Karpas-422 (cell line): ENCODE results near the gene NEU4. TPM values are rescaled to one million over a fixed set of nuclear protein-coding genes. Genes with fewer than 3 reads are reported as not detected.

Experiments used
- DNase-seq: peaks from one replicate; pipeline ENCODE4 v3.0.0-alpha.2; 2015
- H2AFZ ChIP-seq: fragments of 200-600 bp; sonication (generic); 2 replicates; pipeline ENCODE4 v1.6.1; 2014; ENCODE audit warnings: antibody characterized with exemption, low read length, mixed read lengths
- H3K27ac ChIP-seq: fragments of 200-600 bp; sonication (generic); 2 replicates; pipeline ENCODE4 v1.5.1; 2014; ENCODE audit warnings: mild to moderate bottlenecking, low read length, moderate library complexity
- H3K27me3 ChIP-seq: fragments of 200-600 bp; sonication (generic); 2 replicates; pipeline ENCODE4 v1.6.1; 2014; ENCODE audit warnings: low read length, mixed read lengths
- H3K36me3 ChIP-seq: fragments of 200-600 bp; sonication (generic); 2 replicates; pipeline ENCODE4 v1.6.1; 2014; ENCODE audit warnings: low read length, mixed read lengths; ENCODE audit not compliant: insufficient read depth
- H3K4me1 ChIP-seq: fragments of 200-600 bp; sonication (generic); 2 replicates; pipeline ENCODE4 v1.6.1; 2014; ENCODE audit warnings: mild to moderate bottlenecking, low read length, mixed read lengths
- H3K4me2 ChIP-seq: fragments of 200-600 bp; sonication (generic); 2 replicates; pipeline ENCODE4 v1.6.1; 2014; ENCODE audit warnings: low read length, low read depth, mild to moderate bottlenecking; ENCODE audit not compliant: poor library complexity, severe bottlenecking
- H3K4me3 ChIP-seq: fragments of 200-600 bp; sonication (generic); 2 replicates; pipeline ENCODE4 v1.5.1; 2014; ENCODE audit warnings: mild to moderate bottlenecking, antibody characterized with exemption, low read length, mixed read lengths
- H3K79me2 ChIP-seq: fragments of 200-600 bp; sonication (generic); 2 replicates; pipeline ENCODE4 v1.6.1; 2014; ENCODE audit warnings: mild to moderate bottlenecking, low read length, mixed read lengths
- H3K9ac ChIP-seq: fragments of 200-600 bp; sonication (generic); 2 replicates; pipeline ENCODE4 v1.6.0; 2014; ENCODE audit warnings: low read length
- H3K9me2 ChIP-seq: fragments of 200-600 bp; sonication (generic), shearing (Covaris generic); replicated peaks from 2 replicates; pipeline ENCODE4 v1.6.0; 2014; ENCODE audit warnings: mild to moderate bottlenecking, low read length, moderate library complexity; ENCODE audit not compliant: insufficient read depth
- H3K9me3 ChIP-seq: fragments of 300-700, 200-600 bp; sonication (generic); 2 replicates; pipeline ENCODE4 v1.6.1; 2014; ENCODE audit warnings: low read length, mixed read lengths
- H4K20me1 ChIP-seq: fragments of 200-600 bp; sonication (generic); 2 replicates; pipeline ENCODE4 v1.6.1; 2014; ENCODE audit warnings: mild to moderate bottlenecking, antibody characterized with exemption, low read length, low read depth; ENCODE audit not compliant: insufficient read depth
- total RNA-seq: library from RNA; depleted of rRNA; stranded (reverse); fragments of >200 nt; shearing (Covaris generic); gene quantifications from 2 replicates; pipeline ENCODE4 v1.2.3, GENCODE V29; 2014; ENCODE audit warnings: low replicate concordance

The NEU4 gene
- total RNA-seq, 1 experiment from 2014 or later = not detected

DNA sequence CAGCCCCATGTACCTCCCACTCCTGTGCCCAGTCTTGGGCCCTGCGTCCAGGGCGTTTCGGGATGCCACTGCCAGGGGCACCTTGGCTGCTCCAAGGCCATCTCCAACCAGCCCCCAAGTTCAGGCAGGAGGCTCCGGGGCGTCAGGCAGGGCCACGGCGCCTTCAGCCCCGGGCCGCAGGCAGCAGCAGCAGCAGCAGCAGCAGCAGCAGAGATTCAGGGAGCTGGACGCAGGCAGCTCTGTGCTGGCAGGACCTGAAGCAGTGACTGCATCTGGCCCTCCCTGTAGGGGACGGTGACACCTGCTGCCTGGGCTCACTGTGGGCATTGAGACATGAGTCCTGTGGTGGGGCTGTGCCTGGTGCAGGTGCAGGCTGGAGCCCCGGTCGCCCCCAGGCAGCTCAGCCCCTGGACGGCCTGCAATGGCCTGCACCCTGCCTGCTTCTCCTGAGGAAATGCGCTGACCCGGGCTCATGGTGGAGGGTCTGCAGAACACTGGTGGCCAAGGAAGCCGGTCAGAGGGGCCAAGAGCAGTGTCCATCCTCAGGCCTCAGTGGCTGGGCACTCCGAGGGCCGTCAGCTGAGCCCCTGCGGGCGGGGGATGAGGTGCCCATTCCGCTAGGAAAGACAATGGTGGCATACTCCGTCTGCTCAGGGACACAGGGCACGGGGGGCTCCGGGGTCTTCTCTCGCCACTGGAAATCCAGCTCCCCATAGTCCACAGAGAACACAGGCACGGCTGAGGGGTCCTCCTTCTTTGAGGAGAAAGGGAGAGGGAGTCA, 41.7 kb downstream of the NEU4 start:
- no peak overlapping the region for H2AFZ ChIP-seq
- H3K4me1 ChIP-seq = no peaks in the 10 kb centered on the region
- no peaks in the 10 kb centered on the region for H3K9me3 ChIP-seq
- H3K4me3 ChIP-seq = no peak overlapping the region
- no peak overlapping the region for H3K4me2 ChIP-seq
- no peaks in the 10 kb centered on the region for H4K20me1 ChIP-seq
- H3K27ac ChIP-seq = no peak overlapping the region
- H3K79me2 ChIP-seq = no peaks in the 10 kb centered on the region
- H3K9me2 ChIP-seq = no peaks in the 10 kb centered on the region
- no peaks in the 10 kb centered on the region for H3K27me3 ChIP-seq
- no peaks in the 10 kb centered on the region for H3K36me3 ChIP-seq
- H3K9ac ChIP-seq = no peak overlapping the region
- DNase-seq = no peak

DNA sequence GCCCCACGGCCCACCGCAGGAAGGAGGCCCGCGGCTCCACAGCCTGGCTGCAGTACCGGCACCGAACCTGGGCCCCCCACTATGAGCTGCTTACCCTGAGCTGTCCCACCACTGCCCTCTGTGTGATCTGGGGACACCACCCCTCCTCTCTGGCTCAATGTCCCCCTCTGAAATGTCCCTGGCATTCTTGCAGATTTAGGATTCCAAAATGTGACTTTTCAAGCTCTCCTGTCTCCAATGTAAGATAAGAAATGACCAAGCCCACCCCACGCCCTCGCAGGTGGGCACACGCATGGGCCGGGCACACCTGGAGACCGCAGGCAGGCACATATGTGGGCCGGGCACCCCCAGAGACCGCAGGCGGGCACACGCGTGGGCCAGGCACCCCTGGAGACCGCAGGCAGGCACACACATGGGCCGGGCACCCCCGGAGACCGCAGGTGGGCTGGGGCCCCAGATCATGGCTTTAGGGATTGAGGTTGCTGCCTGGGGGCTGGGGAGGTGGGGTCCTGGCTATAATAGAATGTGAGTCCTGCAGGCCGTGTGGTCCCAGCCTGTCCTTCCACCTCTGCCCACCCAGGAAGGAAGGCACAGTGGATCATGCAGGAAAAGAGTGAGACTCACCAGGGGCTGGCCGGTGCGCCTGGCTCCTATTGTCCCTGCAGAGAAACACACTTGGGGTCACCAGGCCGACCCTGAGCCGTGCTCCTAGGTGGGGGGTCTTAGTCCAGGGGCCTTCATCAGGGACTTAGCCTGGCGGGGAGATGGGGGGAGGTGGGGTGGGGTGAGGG, 42.5 kb downstream of the NEU4 start:
- H2AFZ ChIP-seq = no peak overlapping the region
- H3K27me3 ChIP-seq = no peaks in the 10 kb centered on the region
- no peaks in the 10 kb centered on the region for H3K9me2 ChIP-seq
- no peak for DNase-seq
- H3K27ac ChIP-seq = no peak overlapping the region
- no peak overlapping the region for H3K4me2 ChIP-seq
- H3K4me1 ChIP-seq = no peaks in the 10 kb centered on the region
- no peak overlapping the region for H3K9ac ChIP-seq
- H4K20me1 ChIP-seq = no peaks in the 10 kb centered on the region
- no peaks in the 10 kb centered on the region for H3K36me3 ChIP-seq
- H3K4me3 ChIP-seq = no peak overlapping the region
- no peaks in the 10 kb centered on the region for H3K79me2 ChIP-seq
- no peaks in the 10 kb centered on the region for H3K9me3 ChIP-seq

GRCh38 chr2:241852116-241852980, 43.4 kb downstream of the NEU4 start:
- Histone ChIP-seq H3K36me3 (no peaks in the 10 kb centered on the region), H4K20me1 (no peaks in the 10 kb centered on the region), H3K9me3 (no peaks in the 10 kb centered on the region), H3K4me1 (no peaks in the 10 kb centered on the region), H3K9ac (no peak overlapping the region), H3K4me2 (no peak overlapping the region), H2AFZ (no peak overlapping the region), H3K27ac (no peak overlapping the region), H3K4me3 (no peak overlapping the region), H3K79me2 (no peaks in the 10 kb centered on the region), H3K27me3 (no peaks in the 10 kb centered on the region), H3K9me2 (no peaks in the 10 kb centered on the region)
- no peak for DNase-seq

GRCh38 chr2:241852981-241853631, 44.1 kb downstream of the NEU4 start:
- Histone ChIP-seq H4K20me1 (no peaks in the 10 kb centered on the region), H3K9me3 (no peaks in the 10 kb centered on the region), H3K27me3 (no peaks in the 10 kb centered on the region), H3K79me2 (no peaks in the 10 kb centered on the region), H2AFZ (no peak overlapping the region), H3K36me3 (no peaks in the 10 kb centered on the region), H3K4me3 (no peak overlapping the region), H3K9me2 (no peaks in the 10 kb centered on the region), H3K4me2 (no peak overlapping the region), H3K9ac (no peak overlapping the region), H3K27ac (no peak overlapping the region), H3K4me1 (no peaks in the 10 kb centered on the region)
- no peak for DNase-seq

DNA sequence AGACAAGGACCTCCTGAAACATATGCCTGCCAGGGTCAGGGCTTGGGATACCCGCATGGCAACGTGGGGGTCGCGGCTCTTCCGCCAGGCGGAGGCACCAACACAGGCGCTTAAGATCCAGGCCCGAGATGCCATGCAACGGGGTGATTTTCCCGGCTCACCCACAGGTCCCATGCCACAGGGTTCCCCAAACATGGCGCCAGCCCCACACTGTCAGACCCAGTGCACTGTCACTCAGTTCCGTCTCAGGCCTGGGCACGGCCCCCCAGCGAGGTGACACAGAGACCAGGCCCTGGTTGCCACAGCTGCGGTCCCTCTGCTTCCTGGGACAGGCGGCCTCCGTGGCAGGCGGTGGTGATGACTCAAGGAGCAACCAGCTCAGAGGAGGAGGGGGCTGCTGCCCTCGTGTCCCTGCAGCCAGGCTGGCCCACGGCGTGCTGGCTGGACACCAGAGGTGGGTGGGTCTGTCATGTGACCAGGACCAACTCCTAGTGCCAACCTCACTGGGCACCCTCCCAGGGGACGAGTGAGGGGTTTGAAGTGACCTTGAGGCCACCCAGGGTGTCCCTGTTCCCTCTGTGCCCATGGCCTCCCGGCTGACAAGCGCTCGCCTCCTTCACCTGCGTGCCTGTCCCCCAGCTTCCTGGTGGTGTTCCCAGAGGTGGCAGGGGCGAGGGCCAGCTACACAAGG, 44.8 kb downstream of the NEU4 start:
- Histone ChIP-seq H3K9me2 (no peaks in the 10 kb centered on the region), H3K9ac (no peak overlapping the region), H3K27ac (no peak overlapping the region), H3K4me1 (peaks cover 2% of the 10 kb centered on the region), H3K27me3 (no peaks in the 10 kb centered on the region), H3K9me3 (no peaks in the 10 kb centered on the region), H2AFZ (no peak overlapping the region), H3K4me3 (no peak overlapping the region), H3K79me2 (no peaks in the 10 kb centered on the region), H3K4me2 (no peak overlapping the region), H3K36me3 (no peaks in the 10 kb centered on the region), H4K20me1 (no peaks in the 10 kb centered on the region)
- DNase-seq = no peak

DNA sequence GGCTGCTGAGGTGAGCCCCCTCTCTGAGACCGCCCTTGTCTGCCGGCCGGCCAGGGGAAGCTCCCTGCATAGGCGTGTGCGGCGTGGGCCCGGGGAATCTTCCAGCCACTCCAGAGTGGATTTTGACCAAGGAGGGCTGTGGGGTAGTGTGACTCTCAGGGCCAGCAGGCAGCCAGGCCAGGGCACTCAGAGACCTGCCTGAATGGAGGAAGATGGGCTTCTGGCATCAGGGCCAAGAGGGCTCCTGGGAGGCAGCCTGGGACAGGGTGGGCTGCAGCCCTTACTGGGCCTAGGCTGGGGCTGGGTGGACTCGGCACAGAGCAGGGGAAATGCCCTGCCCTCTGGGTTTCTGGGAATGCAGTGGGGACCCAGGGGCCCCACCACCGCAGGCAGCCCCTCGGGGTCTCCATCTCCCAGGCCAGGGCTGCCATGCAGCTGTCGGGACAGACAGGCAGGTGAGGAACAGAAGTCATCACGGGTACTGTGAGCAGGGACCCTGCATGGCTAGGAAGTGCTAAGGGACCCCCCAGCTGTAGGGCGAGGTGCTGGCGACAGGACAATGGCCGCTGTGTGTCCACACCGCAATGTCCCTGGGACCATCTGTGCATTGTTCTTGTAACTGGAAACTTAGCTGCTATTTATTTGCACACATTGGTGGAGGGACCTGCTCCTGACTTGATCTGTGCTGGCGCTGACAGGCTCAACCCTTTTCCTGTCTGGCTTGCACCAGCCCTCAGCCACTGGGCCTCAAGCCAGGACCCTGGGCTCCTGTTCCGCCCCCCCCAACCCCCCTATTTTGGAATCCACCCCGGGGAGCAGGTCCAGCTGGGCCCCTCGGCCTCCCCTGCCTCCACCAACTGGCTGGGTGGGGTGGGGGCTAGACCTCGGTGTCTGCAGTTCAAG, 45.6 kb downstream of the NEU4 start:
- Histone ChIP-seq H3K4me3 (no peak overlapping the region), H3K4me1 (peaks cover 10% of the 10 kb centered on the region), H3K9me2 (no peaks in the 10 kb centered on the region), H3K9ac (no peak overlapping the region), H3K36me3 (no peaks in the 10 kb centered on the region), H3K27ac (no peak overlapping the region), H2AFZ (no peak overlapping the region), H3K27me3 (no peaks in the 10 kb centered on the region), H3K4me2 (no peak overlapping the region), H4K20me1 (no peaks in the 10 kb centered on the region), H3K9me3 (no peaks in the 10 kb centered on the region), H3K79me2 (no peaks in the 10 kb centered on the region)
- DNase-seq = no peak
